Measurements from ENCODE around the gene SATB1.

Gene SATB1

GRCh38 chr3:18369551-18370185 lies 55.5 kb downstream of the SATB1 start:
- no peak for DNase-seq (ENCODE audit: low read depth in 1 of 2, low spot score in 1 of 2)
- Histone ChIP-seq H3K4me3 (replicated peaks; ENCODE audit: insufficient read depth, low read length) (no peak overlapping the region), H3K27ac (replicated peaks) (no peak overlapping the region), H3K27me3 (ENCODE audit: insufficient read depth, poor library complexity, severe bottlenecking) (no peaks in the 10 kb centered on the region)
- TF ChIP-seq, protein P1, sequence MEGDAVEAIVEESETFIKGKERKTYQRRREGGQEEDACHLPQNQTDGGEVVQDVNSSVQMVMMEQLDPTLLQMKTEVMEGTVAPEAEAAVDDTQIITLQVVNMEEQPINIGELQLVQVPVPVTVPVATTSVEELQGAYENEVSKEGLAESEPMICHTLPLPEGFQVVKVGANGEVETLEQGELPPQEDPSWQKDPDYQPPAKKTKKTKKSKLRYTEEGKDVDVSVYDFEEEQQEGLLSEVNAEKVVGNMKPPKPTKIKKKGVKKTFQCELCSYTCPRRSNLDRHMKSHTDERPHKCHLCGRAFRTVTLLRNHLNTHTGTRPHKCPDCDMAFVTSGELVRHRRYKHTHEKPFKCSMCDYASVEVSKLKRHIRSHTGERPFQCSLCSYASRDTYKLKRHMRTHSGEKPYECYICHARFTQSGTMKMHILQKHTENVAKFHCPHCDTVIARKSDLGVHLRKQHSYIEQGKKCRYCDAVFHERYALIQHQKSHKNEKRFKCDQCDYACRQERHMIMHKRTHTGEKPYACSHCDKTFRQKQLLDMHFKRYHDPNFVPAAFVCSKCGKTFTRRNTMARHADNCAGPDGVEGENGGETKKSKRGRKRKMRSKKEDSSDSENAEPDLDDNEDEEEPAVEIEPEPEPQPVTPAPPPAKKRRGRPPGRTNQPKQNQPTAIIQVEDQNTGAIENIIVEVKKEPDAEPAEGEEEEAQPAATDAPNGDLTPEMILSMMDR (IDR thresholded peaks at IDR 0.05; ENCODE audit: insufficient read depth, low read length) = no peak
- TF ChIP-seq, protein P2, sequence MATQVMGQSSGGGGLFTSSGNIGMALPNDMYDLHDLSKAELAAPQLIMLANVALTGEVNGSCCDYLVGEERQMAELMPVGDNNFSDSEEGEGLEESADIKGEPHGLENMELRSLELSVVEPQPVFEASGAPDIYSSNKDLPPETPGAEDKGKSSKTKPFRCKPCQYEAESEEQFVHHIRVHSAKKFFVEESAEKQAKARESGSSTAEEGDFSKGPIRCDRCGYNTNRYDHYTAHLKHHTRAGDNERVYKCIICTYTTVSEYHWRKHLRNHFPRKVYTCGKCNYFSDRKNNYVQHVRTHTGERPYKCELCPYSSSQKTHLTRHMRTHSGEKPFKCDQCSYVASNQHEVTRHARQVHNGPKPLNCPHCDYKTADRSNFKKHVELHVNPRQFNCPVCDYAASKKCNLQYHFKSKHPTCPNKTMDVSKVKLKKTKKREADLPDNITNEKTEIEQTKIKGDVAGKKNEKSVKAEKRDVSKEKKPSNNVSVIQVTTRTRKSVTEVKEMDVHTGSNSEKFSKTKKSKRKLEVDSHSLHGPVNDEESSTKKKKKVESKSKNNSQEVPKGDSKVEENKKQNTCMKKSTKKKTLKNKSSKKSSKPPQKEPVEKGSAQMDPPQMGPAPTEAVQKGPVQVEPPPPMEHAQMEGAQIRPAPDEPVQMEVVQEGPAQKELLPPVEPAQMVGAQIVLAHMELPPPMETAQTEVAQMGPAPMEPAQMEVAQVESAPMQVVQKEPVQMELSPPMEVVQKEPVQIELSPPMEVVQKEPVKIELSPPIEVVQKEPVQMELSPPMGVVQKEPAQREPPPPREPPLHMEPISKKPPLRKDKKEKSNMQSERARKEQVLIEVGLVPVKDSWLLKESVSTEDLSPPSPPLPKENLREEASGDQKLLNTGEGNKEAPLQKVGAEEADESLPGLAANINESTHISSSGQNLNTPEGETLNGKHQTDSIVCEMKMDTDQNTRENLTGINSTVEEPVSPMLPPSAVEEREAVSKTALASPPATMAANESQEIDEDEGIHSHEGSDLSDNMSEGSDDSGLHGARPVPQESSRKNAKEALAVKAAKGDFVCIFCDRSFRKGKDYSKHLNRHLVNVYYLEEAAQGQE (IDR thresholded peaks at IDR 0.05; ENCODE audit: insufficient replicate concordance, low read depth) = no peak
- TF ChIP-seq POLR2AphosphoS5 (IDR thresholded peaks at IDR 0.05; ENCODE audit: low read depth) (no peak), GABPA (IDR thresholded peaks at IDR 0.05; ENCODE audit: low read depth) (no peak), SPI1 (IDR thresholded peaks at IDR 0.05; ENCODE audit: borderline replicate concordance, low read depth) (no peak)

DNA sequence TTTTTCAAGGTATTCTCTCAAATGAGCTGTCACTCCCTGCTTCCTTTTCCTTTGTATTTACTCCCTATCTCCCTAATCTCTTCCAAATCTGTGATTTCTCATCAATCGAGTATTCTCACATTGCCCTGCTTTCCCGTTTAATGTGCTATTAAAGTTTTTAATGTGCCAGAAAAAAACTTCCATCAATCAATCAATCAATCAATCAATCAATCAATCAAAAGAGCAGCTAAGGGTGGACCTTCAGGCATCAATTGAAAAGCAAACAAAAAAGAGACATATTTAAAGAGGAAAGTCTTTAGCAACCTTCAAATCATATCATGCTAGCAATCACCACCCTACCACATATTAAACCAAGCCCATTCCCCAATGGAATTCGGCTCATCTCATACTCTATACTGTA lies 58.9 kb downstream of the SATB1 start:
- TF ChIP-seq SPI1 (IDR thresholded peaks at IDR 0.05; ENCODE audit: borderline replicate concordance, low read depth) = no peak
- TF ChIP-seq POLR2AphosphoS5 (IDR thresholded peaks at IDR 0.05; ENCODE audit: low read depth) = no peak
- TF ChIP-seq GABPA (IDR thresholded peaks at IDR 0.05; ENCODE audit: low read depth) = no peak
- TF ChIP-seq, protein P2 (IDR thresholded peaks at IDR 0.05; ENCODE audit: insufficient replicate concordance, low read depth) = no peak
- TF ChIP-seq, protein P1 (IDR thresholded peaks at IDR 0.05; ENCODE audit: insufficient read depth, low read length) = no peak
- Histone ChIP-seq H3K27me3 (ENCODE audit: insufficient read depth, poor library complexity, severe bottlenecking) (no peaks in the 10 kb centered on the region), H3K4me3 (replicated peaks; ENCODE audit: insufficient read depth, low read length) (no peak overlapping the region), H3K27ac (replicated peaks) (no peak overlapping the region)
- no peak for DNase-seq (ENCODE audit: low read depth in 1 of 2, low spot score in 1 of 2)

DNA sequence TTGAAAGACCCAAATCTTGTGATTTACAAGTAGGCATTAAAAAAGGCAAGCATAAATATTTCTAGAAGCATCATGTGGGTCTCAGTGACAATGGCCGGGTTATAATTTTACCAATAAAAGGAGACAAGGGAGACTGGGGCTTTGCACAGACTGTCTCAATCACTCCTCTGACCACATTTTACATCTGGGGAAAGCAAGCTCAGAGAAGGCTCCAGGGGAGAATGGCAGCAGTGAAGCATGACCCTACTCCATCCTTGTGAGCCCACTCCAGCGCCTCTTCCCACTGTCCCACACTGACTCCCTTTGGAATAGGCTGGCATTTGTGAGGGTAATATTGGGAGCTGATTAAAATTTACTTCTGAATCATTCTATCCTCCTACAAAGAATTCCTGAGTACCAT lies 61.8 kb downstream of the SATB1 start:
- no peak overlapping the region for H3K27ac ChIP-seq (replicated peaks)
- no peak for DNase-seq (ENCODE audit: low read depth in 1 of 2, low spot score in 1 of 2)
- H3K27me3 ChIP-seq (ENCODE audit: insufficient read depth, poor library complexity, severe bottlenecking) = no peaks in the 10 kb centered on the region
- no peak overlapping the region for H3K4me3 ChIP-seq (replicated peaks; ENCODE audit: insufficient read depth, low read length)
- TF ChIP-seq, protein P2 (IDR thresholded peaks at IDR 0.05; ENCODE audit: insufficient replicate concordance, low read depth) = no peak
- TF ChIP-seq POLR2AphosphoS5 (IDR thresholded peaks at IDR 0.05; ENCODE audit: low read depth) = no peak
- TF ChIP-seq, protein P1 (IDR thresholded peaks at IDR 0.05; ENCODE audit: insufficient read depth, low read length) = no peak
- TF ChIP-seq GABPA (IDR thresholded peaks at IDR 0.05; ENCODE audit: low read depth) = no peak
- no peak for TF ChIP-seq SPI1 (IDR thresholded peaks at IDR 0.05; ENCODE audit: borderline replicate concordance, low read depth)

All from HL-60 (cell line).